ENCODE results near the gene PCP4L1.
"Not testable (repeated sequence)": the region's sequence is repeated elsewhere in the genome, so short reads cannot be mapped to it uniquely, and the experiment has no call there.

PCP4L1 gene

DNA sequence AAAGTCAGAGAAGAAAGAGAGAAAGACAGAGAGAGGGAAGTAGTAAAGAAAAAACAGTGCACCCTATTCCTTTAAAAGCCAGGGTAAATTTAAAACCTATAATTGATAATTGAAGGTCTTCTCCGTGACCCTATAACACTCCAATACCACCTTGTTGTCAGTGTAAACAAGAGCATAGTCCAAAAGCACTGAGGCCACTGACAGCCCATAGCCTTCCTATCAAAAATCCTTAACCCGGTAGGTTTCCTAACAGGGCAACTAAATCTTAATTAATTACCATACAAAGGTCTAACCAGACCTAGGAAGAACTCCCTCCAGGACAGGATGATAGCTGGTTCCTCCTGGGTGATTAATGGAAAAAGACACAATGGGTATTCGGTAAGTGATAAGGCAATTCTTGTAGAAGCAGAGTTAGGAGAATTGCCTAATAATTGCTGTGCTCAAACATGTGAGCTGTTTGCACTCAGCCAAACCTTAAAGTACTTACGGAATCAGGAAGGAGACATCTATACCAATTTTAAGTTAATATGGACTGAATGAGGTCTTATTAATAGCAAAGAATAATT is 2.5 kb upstream of the PCP4L1 start:
- H3K9me3 ChIP-seq (ENCODE audit: control insufficient read depth in 1 of 2, low read length in 2 of 2); H3K27ac ChIP-seq (ENCODE audit: low read length); H3K36me3 ChIP-seq (ENCODE audit: control insufficient read depth in 1 of 2, insufficient read depth in 2 of 2, low read length in 2 of 2); H3K4me3 ChIP-seq (ENCODE audit: low read depth in 1 of 2, low read length in 2 of 2): not testable (repeated sequence)
- Histone ChIP-seq H3K27me3 (ENCODE audit: low read depth, low read length) (peaks cover 34% of the 10 kb centered on the region), H3K4me1 (ENCODE audit: control insufficient read depth in 1 of 2, insufficient read depth in 2 of 2, low read length in 2 of 2) (peaks cover 0 to 14% of the 10 kb centered on the region in 2 donors)

DNA sequence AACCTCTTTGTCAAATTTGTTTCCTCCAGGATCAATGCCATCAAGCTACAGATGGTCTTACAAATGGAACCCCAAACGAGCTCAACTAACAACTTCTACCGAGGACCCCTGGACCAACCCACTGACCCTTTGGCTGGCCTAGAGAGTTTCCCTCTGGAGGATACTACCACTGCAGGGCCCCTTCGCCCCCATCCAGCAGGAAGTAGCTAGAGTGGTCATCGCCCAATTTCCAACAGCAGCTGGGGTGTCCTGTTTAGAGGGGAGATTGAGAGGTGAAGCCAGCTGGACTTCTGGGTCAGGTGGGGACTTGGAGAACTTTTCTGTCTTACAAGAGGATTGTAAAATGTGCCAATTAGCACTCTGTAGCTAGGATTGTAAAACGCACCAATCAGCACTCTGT is 1.4 kb upstream of the PCP4L1 start:
- H3K4me1 ChIP-seq (ENCODE audit: control insufficient read depth in 1 of 2, insufficient read depth in 2 of 2, low read length in 2 of 2): peaks cover 0 to 14% of the 10 kb centered on the region in 2 donors
- H3K27ac ChIP-seq (ENCODE audit: low read length); H3K9me3 ChIP-seq (ENCODE audit: control insufficient read depth in 1 of 2, low read length in 2 of 2); H3K36me3 ChIP-seq (ENCODE audit: control insufficient read depth in 1 of 2, insufficient read depth in 2 of 2, low read length in 2 of 2); H3K4me3 ChIP-seq (ENCODE audit: low read depth in 1 of 2, low read length in 2 of 2): not testable (repeated sequence)
- H3K27me3 ChIP-seq (ENCODE audit: low read depth, low read length): peaks cover 36% of the 10 kb centered on the region

DNA sequence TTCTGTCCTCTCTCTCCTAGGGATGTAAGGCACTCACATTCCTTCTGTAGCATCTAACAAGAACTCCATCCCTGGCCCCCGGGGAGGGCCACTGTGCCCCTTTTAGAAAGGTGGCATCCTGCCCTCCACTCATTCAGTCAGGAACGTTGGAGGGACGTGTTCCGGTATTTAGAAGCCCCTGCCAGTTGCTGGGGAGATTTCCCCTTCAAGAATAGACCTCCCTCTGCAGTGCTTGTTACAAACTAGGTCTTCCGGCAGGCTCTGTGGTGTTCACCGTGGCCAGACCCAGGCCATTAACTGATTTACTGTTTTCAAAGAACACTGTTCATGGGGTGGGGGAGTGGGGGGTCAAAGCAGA is 779 bp downstream of the PCP4L1 start:
- H3K27me3 ChIP-seq (ENCODE audit: low read depth, low read length): peaks cover 36% of the 10 kb centered on the region

DNA sequence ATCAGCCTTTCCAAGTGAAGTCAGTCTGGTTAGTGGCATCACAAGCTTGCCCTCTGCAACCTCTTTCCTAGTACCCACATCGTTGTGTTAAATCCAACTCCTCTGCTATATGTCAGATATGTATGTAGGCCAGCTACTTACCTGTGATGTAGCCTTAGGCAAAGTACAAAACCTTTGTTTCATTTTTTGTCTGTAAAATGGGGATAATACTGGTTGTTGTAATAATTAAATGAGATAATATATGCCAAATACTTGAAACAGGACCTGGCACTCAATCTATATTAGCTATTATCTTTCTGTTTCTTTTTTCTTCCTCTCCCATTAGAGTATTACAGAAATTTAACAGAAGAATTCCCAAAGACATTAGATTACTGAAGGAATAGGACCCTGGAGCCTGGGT is 1.2 kb downstream of the PCP4L1 start:
- Histone ChIP-seq H3K4me1 (ENCODE audit: control insufficient read depth in 1 of 2, insufficient read depth in 2 of 2, low read length in 2 of 2) (peaks cover 0 to 14% of the 10 kb centered on the region in 2 donors), H3K4me3 (ENCODE audit: low read depth in 1 of 2, low read length in 2 of 2) (peak overlapping the region; percentile 51 to 83), H3K36me3 (ENCODE audit: control insufficient read depth in 1 of 2, insufficient read depth in 2 of 2, low read length in 2 of 2) (no peaks in the 10 kb centered on the region), H3K27me3 (ENCODE audit: low read depth, low read length) (peaks cover 36% of the 10 kb centered on the region), H3K27ac (ENCODE audit: low read length) (no peak overlapping the region), H3K9me3 (ENCODE audit: control insufficient read depth in 1 of 2, low read length in 2 of 2) (peaks cover 0 to 6% of the 10 kb centered on the region in 2 donors)

More for the DNA sequence above, 779 bp downstream of the PCP4L1 start:
- H3K4me3 ChIP-seq (ENCODE audit: low read depth in 1 of 2, low read length in 2 of 2): peak overlapping the region; percentile 51 to 83
- no peak overlapping the region for H3K27ac ChIP-seq (ENCODE audit: low read length)
- H3K9me3 ChIP-seq (ENCODE audit: control insufficient read depth in 1 of 2, low read length in 2 of 2): peaks cover 0 to 6% of the 10 kb centered on the region in 2 donors
- peaks cover 0 to 14% of the 10 kb centered on the region in 2 donors for H3K4me1 ChIP-seq (ENCODE audit: control insufficient read depth in 1 of 2, insufficient read depth in 2 of 2, low read length in 2 of 2)
- H3K36me3 ChIP-seq (ENCODE audit: control insufficient read depth in 1 of 2, insufficient read depth in 2 of 2, low read length in 2 of 2): no peaks in the 10 kb centered on the region

DNA sequence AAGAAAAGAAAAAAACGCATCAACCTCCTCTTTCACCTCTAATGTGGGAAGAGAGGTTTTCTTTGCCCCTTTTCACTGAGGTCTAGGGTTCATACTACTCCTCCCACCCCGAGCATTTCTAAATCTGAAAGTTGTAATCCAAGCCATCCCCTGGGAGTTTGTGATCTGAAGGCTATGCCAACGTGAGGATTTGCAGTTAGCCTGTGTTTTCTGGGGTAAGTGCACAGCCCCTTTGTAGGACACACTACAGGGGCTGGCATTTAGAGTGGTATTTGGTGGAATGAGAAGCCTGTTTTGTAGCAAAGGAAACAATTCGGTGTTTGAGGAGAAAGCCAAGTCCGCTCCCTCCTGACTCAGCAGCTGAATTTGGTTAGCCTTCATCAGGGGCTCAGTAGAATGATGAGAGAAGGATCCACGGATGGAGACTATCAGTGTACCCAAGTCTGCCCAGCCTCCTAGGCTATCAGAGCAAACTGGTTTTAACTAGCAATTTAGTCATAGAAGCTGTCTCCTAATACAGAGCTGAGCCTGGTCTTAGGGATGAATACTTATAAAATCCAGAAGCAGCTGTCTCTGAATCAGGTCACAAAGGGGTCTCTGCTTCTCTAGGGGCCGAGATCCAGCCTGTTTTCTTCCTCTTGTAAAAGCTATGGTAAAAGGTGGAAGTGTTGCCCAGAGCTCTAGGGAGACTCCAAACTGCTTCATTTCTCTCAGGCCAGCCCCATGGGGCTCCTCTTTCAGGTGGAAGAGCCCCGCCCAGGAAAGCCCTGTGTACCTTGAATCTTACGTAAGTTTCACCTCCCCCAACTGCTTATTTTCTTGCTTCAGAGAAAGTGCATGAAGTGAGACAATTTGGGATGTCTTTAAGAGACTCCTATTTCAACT is 2.1 kb downstream of the PCP4L1 start:
- Histone ChIP-seq H3K9me3 (ENCODE audit: control insufficient read depth in 1 of 2, low read length in 2 of 2) (peaks cover 0 to 6% of the 10 kb centered on the region in 2 donors), H3K27ac (ENCODE audit: low read length) (no peak overlapping the region), H3K36me3 (ENCODE audit: control insufficient read depth in 1 of 2, insufficient read depth in 2 of 2, low read length in 2 of 2) (no peaks in the 10 kb centered on the region), H3K4me3 (ENCODE audit: low read depth in 1 of 2, low read length in 2 of 2) (peak overlapping the region in 1 of 2 donors; percentile 4), H3K4me1 (ENCODE audit: control insufficient read depth in 1 of 2, insufficient read depth in 2 of 2, low read length in 2 of 2) (peaks cover 0 to 14% of the 10 kb centered on the region in 2 donors), H3K27me3 (ENCODE audit: low read depth, low read length) (peaks cover 36% of the 10 kb centered on the region)

DNA sequence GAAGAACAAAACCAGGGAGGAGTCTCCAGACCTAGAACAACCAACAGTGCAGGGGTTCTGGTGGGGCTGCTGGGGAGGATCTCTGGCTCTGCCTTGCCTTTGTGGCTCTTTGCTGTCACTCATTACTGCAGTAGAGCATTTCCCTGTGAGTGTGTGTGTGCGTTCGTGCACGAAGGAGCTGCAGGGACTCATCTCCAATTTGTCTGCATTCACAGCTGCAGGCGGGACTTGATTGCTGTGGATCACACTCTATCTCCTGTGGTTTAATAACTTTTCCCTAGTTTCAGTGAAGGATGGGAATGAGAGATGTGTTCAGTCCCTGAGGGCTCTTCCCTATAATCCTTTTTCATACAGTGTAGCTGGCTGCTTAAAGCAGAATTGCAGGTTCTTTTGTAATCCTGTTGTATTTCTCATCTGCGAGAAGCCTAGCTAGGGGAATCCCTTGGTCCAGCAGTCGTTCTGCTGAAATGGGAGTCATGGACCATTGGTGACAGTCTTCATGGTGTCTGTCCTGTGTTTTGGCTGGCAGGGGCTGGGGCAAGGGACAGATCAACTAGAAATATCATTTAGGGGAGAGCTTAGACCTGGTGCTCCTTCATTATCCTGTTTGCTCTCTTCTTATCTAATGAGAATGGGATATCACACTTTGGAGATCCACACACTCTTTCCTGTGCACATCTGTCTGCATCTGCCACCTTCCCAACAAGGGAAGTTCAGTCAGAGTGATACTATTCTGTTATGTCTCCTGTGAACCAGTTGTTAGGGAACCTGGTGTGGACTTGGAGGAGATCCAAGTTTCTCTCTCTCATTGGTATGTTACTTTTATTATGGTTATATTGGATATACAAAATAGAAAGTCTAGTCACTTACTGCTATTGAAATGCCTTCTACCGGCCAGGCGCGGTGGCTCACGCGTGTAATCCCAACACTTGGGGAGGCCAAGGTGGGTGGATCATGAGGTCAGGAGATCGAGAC is 3.0 kb downstream of the PCP4L1 start:
- H3K4me3 ChIP-seq (ENCODE audit: low read depth in 1 of 2, low read length in 2 of 2): peak overlapping the region in 1 of 2 donors; percentile 4
- peaks cover 0 to 6% of the 10 kb centered on the region in 2 donors for H3K9me3 ChIP-seq (ENCODE audit: control insufficient read depth in 1 of 2, low read length in 2 of 2)
- H3K4me1 ChIP-seq (ENCODE audit: control insufficient read depth in 1 of 2, insufficient read depth in 2 of 2, low read length in 2 of 2): peaks cover 4 to 22% of the 10 kb centered on the region in 2 donors
- peaks cover 36% of the 10 kb centered on the region for H3K27me3 ChIP-seq (ENCODE audit: low read depth, low read length)
- no peak overlapping the region for H3K27ac ChIP-seq (ENCODE audit: low read length)
- no peaks in the 10 kb centered on the region for H3K36me3 ChIP-seq (ENCODE audit: control insufficient read depth in 1 of 2, insufficient read depth in 2 of 2, low read length in 2 of 2)

DNA sequence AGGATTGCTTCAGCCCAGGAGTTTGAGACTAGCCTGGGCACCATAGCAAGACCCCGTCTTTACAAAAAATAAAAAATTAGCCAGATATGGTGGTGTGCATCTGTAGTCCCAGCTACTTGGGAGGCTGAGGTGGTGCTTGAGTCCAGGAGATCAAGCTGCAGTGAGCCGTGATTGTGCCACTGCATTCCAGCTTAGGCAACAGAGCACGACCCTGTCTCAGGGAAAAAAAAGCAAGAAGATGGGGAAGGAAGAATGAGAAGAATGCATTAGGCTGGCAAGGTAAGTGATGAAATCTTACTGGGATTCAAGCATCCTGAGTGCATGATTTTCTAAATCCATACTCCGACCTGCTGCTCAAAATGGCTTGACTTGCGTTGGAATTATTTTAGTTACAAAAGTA is 6.8 kb downstream of the PCP4L1 start:
- no peaks in the 10 kb centered on the region for H3K36me3 ChIP-seq (ENCODE audit: control insufficient read depth in 1 of 2, insufficient read depth in 2 of 2, low read length in 2 of 2)
- H3K27me3 ChIP-seq (ENCODE audit: low read depth, low read length): peaks cover 9% of the 10 kb centered on the region
- H3K9me3 ChIP-seq (ENCODE audit: control insufficient read depth in 1 of 2, low read length in 2 of 2): no peaks in the 10 kb centered on the region
- no peak overlapping the region for H3K27ac ChIP-seq (ENCODE audit: low read length)
- H3K4me1 ChIP-seq (ENCODE audit: control insufficient read depth in 1 of 2, insufficient read depth in 2 of 2, low read length in 2 of 2): peaks cover 12 to 23% of the 10 kb centered on the region in 2 donors
- H3K4me3 ChIP-seq (ENCODE audit: low read depth in 1 of 2, low read length in 2 of 2): no peak overlapping the region

DNA sequence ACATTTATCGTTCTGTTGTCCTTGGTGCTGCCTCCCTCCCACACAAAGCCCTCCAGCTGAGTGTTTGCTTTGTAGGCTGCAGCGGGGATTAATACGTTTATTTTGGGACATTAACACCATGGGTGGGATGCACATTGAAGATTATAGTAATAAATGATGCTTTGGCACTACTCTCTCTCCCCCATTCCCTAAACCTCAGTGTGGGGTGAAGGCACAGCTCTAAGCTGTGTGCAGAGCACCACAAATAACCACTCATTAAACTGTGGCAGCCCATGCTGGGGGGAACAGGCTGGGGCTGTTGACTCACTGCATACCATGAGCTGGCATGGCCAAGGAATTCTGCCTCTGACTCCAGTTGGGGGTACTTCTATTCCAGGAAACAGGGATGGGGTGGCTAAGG is 7.7 kb downstream of the PCP4L1 start:
- Histone ChIP-seq H3K4me3 (ENCODE audit: low read depth in 1 of 2, low read length in 2 of 2) (no peak overlapping the region), H3K9me3 (ENCODE audit: control insufficient read depth in 1 of 2, low read length in 2 of 2) (no peaks in the 10 kb centered on the region), H3K4me1 (ENCODE audit: control insufficient read depth in 1 of 2, insufficient read depth in 2 of 2, low read length in 2 of 2) (peaks cover 12 to 20% of the 10 kb centered on the region in 2 donors), H3K36me3 (ENCODE audit: control insufficient read depth in 1 of 2, insufficient read depth in 2 of 2, low read length in 2 of 2) (no peaks in the 10 kb centered on the region), H3K27me3 (ENCODE audit: low read depth, low read length) (peaks cover under 1% of the 10 kb centered on the region), H3K27ac (ENCODE audit: low read length) (peak overlapping the region; percentile 74)

DNA sequence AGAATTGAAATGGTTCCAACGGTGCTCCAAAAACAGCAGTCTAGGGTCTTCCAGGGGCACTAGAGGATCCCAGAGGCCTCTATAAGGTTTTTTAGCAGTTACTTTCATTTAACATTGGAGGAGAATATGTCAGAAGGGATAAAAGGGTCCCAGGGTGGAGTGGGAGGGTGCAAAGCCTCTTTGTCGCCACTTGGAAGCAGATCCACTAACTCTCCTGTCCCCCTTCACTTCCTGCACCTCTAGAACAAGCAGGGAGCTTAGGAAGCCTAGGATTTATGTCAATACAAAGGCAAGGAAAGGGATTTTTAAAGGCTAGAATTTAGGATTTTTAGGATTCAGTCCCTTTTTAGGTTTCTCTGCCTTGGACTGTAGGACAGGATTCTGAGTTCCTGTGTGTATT is 8.3 kb downstream of the PCP4L1 start:
- H3K4me3 ChIP-seq (ENCODE audit: low read depth in 1 of 2, low read length in 2 of 2): no peak overlapping the region

DNA sequence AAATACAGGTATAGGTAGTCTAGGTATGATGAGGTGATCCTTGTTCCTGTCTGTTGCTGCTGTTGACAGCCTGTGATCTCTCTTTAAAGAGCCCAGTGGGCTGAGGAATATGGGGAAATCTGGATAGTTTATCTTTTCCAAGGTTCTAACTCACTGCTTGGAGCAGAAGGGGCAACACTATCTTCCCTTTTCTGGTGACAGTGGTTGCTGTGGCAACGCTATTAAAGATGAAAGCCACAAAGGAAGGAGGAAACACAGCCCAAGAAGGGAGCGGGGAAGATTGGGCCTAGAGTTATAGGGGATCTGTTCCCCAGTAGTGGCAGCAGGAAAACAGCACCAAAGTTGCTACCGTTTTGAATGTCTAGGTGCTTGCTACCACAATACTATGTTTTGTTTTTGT is 8.8 kb downstream of the PCP4L1 start:
- peaks cover 12 to 20% of the 10 kb centered on the region in 2 donors for H3K4me1 ChIP-seq (ENCODE audit: control insufficient read depth in 1 of 2, insufficient read depth in 2 of 2, low read length in 2 of 2)
- no peaks in the 10 kb centered on the region for H3K36me3 ChIP-seq (ENCODE audit: control insufficient read depth in 1 of 2, insufficient read depth in 2 of 2, low read length in 2 of 2)
- H3K27me3 ChIP-seq (ENCODE audit: low read depth, low read length): no peaks in the 10 kb centered on the region
- no peaks in the 10 kb centered on the region for H3K9me3 ChIP-seq (ENCODE audit: control insufficient read depth in 1 of 2, low read length in 2 of 2)
- H3K4me3 ChIP-seq (ENCODE audit: low read depth in 1 of 2, low read length in 2 of 2): no peak overlapping the region
- H3K27ac ChIP-seq (ENCODE audit: low read length): peak overlapping the region; percentile 74

More for the DNA sequence above, 8.3 kb downstream of the PCP4L1 start:
- peaks cover 12 to 20% of the 10 kb centered on the region in 2 donors for H3K4me1 ChIP-seq (ENCODE audit: control insufficient read depth in 1 of 2, insufficient read depth in 2 of 2, low read length in 2 of 2)
- H3K27ac ChIP-seq (ENCODE audit: low read length): peak overlapping the region; percentile 74
- no peaks in the 10 kb centered on the region for H3K9me3 ChIP-seq (ENCODE audit: control insufficient read depth in 1 of 2, low read length in 2 of 2)
- H3K36me3 ChIP-seq (ENCODE audit: control insufficient read depth in 1 of 2, insufficient read depth in 2 of 2, low read length in 2 of 2): no peaks in the 10 kb centered on the region
- no peaks in the 10 kb centered on the region for H3K27me3 ChIP-seq (ENCODE audit: low read depth, low read length)

DNA sequence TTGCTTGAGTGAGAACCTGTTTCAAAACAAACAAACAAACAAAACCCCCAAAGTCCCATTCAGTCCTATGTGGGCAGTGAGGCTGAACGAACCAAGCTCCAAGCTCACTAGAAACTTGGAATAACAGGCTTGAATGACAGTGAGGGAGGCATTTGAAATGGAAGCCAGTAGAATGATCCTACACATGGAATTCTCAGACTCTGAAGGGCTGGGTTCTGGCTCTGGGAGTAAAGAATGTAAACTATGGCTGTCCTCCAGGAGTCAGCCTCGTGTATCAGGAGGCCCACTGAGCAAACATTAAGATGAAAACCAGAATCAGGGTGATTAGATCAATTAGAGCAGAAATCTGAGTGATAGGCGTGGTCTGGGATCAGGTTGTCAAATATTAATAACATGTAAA is 14.9 kb downstream of the PCP4L1 start:
- H3K36me3 ChIP-seq (ENCODE audit: control insufficient read depth in 1 of 2, insufficient read depth in 2 of 2, low read length in 2 of 2): no peaks in the 10 kb centered on the region
- H3K4me3 ChIP-seq (ENCODE audit: low read depth in 1 of 2, low read length in 2 of 2): no peak overlapping the region
- peaks cover 0 to 21% of the 10 kb centered on the region in 2 donors for H3K4me1 ChIP-seq (ENCODE audit: control insufficient read depth in 1 of 2, insufficient read depth in 2 of 2, low read length in 2 of 2)
- no peak overlapping the region for H3K27ac ChIP-seq (ENCODE audit: low read length)
- H3K9me3 ChIP-seq (ENCODE audit: control insufficient read depth in 1 of 2, low read length in 2 of 2): no peaks in the 10 kb centered on the region
- H3K27me3 ChIP-seq (ENCODE audit: low read depth, low read length): no peaks in the 10 kb centered on the region
